HG02981 (cell line): ENCODE results near the gene CSF1.
"Not testable (repeated sequence)": the region's sequence is repeated elsewhere in the genome, so short reads cannot be mapped to it uniquely, and the experiment has no call there.

ENCODE experiments used
- ATAC-seq: cut with Tn5 transposase; IDR thresholded peaks from one replicate; pipeline ENCODE4 v1.9.1; 2021; ENCODE audit warnings: mild to moderate bottlenecking, moderate library complexity; ENCODE audit not compliant: unreplicated experiment

Gene CSF1

DNA sequence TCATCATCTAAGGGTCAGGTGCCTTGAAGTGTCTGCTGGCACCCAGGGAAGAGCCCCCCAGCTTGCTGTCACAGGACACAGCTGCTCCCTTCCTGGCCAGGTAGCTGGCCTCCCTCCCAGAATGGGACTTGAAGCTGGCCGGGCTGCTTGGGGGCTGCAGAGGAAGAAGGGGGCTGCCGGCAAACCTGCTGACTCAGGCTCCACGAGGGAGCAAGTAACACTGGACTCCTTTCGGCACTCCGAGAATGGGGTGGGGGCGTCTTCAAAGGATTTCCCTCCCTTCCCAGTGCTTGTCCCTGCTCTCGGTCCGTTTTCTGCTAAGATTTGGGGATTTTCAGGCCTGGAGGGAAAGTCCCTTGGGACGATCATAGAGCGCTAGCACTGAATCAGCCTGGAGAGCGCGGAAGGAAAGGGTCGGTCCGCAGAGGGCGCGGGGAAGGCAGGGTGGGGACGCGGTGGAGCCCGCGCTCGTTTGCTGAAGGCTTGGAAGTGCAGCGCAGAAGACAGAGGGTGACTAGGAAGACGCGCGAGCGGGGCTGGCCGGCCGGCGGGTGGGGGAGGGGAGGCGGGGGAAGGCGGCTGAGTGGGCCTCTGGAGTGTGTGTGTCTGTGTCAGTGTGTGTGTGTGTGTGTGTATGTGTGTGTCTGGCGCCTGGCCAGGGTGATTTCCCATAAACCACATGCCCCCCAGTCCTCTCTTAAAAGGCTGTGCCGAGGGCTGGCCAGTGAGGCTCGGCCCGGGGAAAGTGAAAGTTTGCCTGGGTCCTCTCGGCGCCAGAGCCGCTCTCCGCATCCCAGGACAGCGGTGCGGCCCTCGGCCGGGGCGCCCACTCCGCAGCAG lies at the start of gene CSF1:
Gene CSF1 (plus strand): TSS at position 727 of the 840 bp plus-strand sequence. CDS start 175 bp downstream, outside the sequence.
- no peak for ATAC-seq

DNA sequence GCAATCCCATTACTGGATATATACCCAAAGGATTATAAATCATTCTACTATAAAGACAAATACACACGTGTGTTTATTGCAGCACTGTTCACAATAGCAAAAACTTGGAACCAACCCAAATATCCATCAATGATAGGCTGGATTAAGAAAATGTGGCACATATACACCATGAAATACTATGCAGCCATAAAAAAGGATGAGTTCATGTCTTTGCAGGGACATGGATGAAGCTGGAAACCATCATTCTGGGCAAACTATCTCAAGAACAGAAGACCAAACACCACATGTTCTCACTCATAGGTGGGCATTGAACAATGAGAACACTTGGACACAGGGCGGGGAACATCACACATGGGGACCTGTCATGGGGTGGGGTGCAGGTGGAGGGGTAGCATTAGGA lies 49.0 kb upstream of the CSF1 start:
- not testable (repeated sequence) for ATAC-seq

DNA sequence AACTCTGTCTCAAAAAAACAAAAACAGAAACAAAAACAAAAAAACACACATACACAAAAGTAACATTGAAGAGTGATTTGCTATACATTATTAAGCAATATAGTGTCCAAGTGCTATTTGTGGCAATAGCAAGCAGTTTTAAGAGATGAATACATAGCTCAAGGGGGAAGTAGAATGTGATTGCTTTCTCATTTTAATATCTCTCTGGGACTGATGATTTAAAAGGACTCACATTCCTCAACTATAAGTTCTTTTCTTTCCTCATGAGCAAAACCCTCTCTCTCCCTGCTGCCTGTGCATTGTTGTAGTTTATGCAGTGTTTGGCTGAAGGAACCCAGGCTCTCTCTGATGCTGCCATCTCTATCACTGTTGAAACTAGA lies 47.0 kb upstream of the CSF1 start:
- no peak for ATAC-seq

DNA sequence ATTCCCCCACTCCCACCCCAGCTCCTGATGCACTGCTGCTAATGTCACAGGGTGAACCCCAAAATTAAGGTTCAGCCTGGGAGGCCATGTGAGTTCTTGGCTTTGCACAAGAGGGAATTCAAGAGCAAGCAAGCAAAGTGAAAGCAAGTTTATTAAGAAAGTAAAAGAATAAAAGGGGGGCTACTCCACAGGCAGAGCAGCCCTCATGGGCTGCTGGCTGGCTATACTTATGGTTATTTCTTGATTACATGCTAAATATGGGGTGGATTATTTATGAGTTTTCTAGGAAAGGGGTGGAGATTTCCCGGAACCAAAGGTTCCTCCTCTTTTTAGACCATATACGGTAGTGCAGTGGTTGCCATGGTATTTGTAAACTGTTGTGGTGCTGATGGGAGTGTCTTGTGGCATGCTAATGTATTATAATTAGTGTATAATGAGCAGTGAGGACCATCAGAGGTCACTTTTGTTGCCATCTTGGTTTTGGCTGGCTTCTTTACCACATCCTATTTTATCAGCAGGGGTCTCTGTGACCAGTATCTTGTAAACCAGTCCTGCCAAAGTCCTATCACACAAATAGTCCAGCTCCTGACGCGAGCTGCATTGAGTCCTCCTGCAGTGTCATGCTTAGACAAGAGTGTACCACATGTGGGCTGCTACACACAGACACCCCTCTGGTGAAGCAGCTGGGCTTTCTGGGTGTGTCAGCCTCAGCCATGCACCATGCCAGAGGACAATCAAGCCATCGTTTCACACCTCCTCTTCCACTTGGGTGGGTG lies 46.4 kb upstream of the CSF1 start:
- ATAC-seq, result no peak

DNA sequence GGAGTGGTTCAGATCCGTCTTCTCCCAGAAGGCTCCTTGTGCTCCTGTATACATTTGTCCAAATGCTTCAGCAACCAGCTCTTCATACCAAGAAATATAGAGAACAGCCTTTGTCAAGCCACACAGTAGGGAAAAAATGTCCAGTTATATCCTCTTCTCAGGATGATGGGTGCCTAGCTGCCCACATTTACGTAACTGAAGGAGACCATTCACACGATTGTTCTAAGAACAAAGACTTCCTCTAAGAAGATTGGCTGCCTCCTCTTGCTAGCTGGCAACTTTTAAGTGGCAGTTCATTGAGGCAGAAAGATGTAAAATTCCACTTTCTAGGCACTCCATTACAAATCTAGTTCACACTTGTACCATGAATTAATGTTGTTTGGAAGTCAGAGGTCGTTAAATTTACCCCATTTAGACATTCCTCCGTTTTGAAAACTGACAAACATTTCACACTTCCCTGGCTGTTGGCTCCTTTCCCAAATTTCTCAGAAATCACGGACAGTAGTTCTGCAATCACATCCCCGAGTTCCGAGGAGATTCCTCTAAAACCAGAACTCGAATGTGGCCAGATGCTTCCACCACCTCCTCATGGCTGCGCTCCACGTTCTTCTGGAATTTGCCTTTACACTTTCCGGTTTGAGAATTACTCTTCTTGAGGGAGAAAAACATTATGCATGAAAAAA lies 45.6 kb upstream of the CSF1 start:
- no peak for ATAC-seq

- no peak for ATAC-seq
Measured at GRCh38 chr1:109866071-109866470, 44.6 kb upstream of the CSF1 start.

DNA sequence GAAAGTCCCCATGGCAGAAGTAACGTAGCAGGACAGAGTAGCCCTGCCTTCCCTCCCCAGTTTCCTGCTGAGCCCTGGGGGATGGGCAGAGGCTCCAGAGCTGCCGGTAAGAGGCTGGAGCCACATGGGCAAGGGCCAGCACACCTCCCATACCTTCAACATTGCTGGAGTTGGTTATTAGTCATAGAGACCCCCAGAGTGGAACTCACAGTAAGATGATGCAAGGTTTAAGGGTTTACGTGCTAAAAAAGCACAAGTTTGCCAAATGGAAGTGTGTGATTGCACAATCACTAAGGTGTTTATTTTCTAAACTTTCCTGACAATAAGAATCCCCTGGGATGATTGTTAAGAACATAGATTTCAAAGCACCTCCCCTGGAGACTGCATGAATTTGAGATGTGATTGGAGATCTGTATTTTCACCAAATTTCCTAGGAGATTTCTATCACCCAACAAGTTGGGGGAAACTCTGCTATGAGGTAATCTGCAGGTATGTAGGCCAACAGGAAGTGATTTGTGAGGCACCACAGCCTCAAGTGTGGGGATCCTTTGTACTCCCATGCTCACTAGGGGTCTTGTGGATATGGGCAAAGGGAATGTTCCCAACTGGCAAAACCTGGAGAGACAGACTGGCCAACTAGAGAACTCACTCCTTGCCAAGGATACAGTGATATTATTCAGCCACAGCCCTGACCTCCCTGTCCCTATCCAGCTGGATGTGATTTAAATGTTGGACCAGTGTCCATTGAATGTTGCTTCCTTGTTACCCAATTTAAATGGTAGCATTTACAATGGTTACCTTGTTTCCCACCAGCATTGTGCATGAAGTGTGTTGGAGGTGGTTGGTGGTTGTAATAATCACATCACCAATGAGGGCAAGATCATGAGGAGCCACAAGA lies 37.1 kb upstream of the CSF1 start:
- no peak for ATAC-seq

DNA sequence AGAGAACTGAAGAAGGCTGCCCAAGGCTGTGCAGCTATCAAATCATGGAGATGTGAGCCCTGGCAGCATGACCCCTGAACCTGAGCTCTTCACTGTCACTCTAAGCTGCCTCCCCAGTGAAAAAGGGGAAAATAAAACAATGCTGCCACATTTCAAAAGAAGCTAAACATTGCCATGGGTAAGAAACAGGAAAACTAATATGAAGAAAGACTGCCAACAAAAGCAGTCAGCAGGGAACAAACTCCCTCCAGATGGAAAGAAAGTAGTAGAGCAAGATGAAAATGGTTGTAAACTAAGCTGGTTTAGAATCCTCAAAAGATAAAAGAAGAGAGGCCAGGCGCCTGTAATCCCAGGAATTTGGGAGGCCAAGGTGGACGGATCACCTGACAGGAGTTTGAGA lies 36.2 kb upstream of the CSF1 start:
- no peak for ATAC-seq

DNA sequence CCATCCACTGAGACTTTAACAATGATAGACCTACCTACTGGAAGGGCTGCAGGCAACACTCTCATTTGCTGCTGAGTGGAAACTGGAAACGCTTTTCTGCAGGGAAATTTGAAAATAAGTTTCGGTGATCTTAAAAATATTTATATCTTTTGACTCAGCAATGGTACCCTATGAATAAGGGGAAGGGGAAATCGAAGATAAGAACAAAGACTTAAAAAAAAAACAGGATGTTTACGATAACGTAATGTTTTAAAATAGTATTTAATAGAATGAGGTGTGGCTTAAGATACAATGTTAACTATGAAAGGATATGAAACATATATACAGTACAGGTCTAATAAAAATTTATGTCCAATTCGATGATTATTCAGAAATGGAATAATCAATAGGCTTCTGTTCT lies 34.8 kb upstream of the CSF1 start:
- no peak for ATAC-seq

- ATAC-seq, result no peak
Measured at GRCh38 chr1:109876617-109877316, 33.9 kb upstream of the CSF1 start.

- no peak for ATAC-seq
Measured at GRCh38 chr1:109877317-109877771, 33.3 kb upstream of the CSF1 start.

DNA sequence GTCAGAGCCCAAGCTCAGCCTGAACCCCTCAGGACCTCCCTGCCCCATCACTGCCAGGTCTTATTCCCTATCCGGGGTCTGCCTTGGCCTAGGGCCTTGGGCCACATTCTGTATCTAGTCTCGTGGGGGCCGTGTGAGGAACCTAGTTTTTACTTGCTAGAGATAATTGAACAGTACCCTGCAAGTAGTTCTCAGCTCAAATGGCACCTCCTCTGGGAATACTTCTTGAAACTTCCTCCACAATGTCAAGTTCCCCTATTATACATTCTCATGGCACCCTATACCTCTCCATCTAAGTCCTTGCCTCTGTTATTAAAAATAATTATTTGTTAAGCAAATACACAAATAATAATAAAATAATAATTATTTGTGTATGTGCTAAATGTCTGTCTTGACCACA lies 32.9 kb upstream of the CSF1 start:
- ATAC-seq, result no peak

- ATAC-seq, result no peak
Measured at GRCh38 chr1:109878531-109879104, 32.0 kb upstream of the CSF1 start.

GRCh38 chr1:109879371-109879770 lies 31.3 kb upstream of the CSF1 start:
- ATAC-seq, result not testable (repeated sequence)

GRCh38 chr1:109879881-109880525 lies 30.6 kb upstream of the CSF1 start:
- ATAC-seq, result no peak

- no peak for ATAC-seq
Measured at GRCh38 chr1:109880971-109881894, 29.4 kb upstream of the CSF1 start.

DNA sequence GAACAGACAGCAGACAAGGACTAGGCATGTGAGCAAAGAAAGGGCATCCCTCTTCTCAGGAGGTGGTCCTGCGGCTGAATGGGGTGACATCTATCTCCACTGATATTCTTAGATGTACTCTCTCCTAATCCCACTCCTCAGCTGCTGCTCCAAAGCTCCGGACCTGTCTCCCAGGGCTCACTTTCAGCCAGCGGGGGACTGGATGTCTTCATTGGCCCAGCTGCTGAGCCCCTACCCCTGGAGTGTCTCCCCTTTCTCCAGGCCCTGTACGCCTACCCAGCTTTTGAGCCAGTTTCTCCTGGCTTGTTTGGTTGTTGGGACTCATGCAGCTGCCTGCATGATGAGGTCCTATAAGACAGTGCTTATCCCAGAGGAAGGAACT lies 28.8 kb upstream of the CSF1 start:
- no peak for ATAC-seq
